GM23248 (cell line): ENCODE results near the gene RFX2.

Experiments
- EZH2 ChIP-seq: fragments of 200-600 bp; sonication (generic); IDR thresholded peaks from 2 replicates; pipeline ENCODE4 v1.6.1; 2018; ENCODE audit warnings: antibody characterized with exemption, mild to moderate bottlenecking; ENCODE audit not compliant: insufficient read depth, poor library complexity, severe bottlenecking
- EZH2phosphoT487 ChIP-seq: fragments of 200-600 bp; sonication (generic); IDR thresholded peaks from 2 replicates; pipeline ENCODE4 v1.6.1; 2018; ENCODE audit warnings: antibody characterized with exemption, moderate library complexity, mild to moderate bottlenecking, low read depth; ENCODE audit not compliant: insufficient read depth

GRCh38 chr19:6022570-6023064 lies 87.7 kb downstream of the RFX2 start:
- TF ChIP-seq EZH2 (no peak), EZH2phosphoT487 (no peak)
